Esophagus squamous epithelium (tissue), 5 donors: Measurements from ENCODE around the gene SHISA8. TPM values are rescaled to one million over a fixed set of nuclear protein-coding genes. Genes with fewer than 3 reads are reported as not detected.
"Not testable (repeated sequence)": the region's sequence is repeated elsewhere in the genome, so short reads cannot be mapped to it uniquely, and the experiment has no call there.

Experiments used
- DNase-seq: peaks from one replicate; lab custom pipeline; 2025; lab: John Stamatoyannopoulos, UW
- H3K27ac ChIP-seq, 4 donors: fragments of 200-600 bp; sonication (generic); one replicate each; pipeline ENCODE4 v1.5.1; 2016 to 2019; ENCODE audit warnings: mild to moderate bottlenecking in 1 of 4
- H3K27me3 ChIP-seq, 4 donors: fragments of 200-600 bp; sonication (generic); 1 replicate in 3 of 4; 2 replicates in 1 of 4; pipeline versions ENCODE4 v1.5.1 to v1.6.0; 2017 to 2021; ENCODE audit warnings: antibody characterized with exemption in 1 of 4
- H3K36me3 ChIP-seq, 3 donors: fragments of 200-600 bp; sonication (generic); one replicate each; pipeline ENCODE4 v1.5.1; 2016 to 2019
- H3K4me1 ChIP-seq, 3 donors: fragments of 200-600 bp; sonication (generic); one replicate each; pipeline ENCODE4 v1.5.1; 2017 to 2019
- H3K4me3 ChIP-seq, 4 donors: fragments of 200-600 bp; sonication (generic); 1 replicate in 3 of 4; 2 replicates in 1 of 4; pipeline ENCODE4 v1.5.1; 2016 to 2019; ENCODE audit warnings: mild to moderate bottlenecking in 2 of 4, moderate library complexity in 1 of 4
- H3K9me3 ChIP-seq, 3 donors: fragments of 200-600 bp; sonication (generic); one replicate each; pipeline ENCODE4 v1.5.1; 2016 to 2019
- CTCF ChIP-seq, 6 experiments: fragments of 450-650 bp in 4 of 6; fragments of 200-600 bp in 2 of 6; sonication (generic) in 2 of 6; IDR thresholded peaks; one replicate each; pipeline ENCODE4 v1.5.1; 2016 to 2019; ENCODE audit warnings: antibody characterized with exemption in 6 of 6, mild to moderate bottlenecking in 4 of 6, moderate library complexity in 4 of 6
- POLR2A ChIP-seq, 4 donors: fragments of 450-650 bp; IDR thresholded peaks; one replicate each; pipeline ENCODE4 v1.6.1; 2017; ENCODE audit warnings: antibody characterized with exemption in 4 of 4, mild to moderate bottlenecking in 4 of 4, moderate library complexity in 3 of 4
- WGBS, 2 donors: methylation state at CpG; one replicate each; pipeline ENCODE4 v1.1.5; 2018; 5-methylcytosine and 5-hydroxymethylcytosine counted together
- intact Hi-C: fragments of 100-400 bp; cut with DNase I; formaldehyde crosslinking; loops from one replicate; pipeline ENCODE4 v1.15.0; 2022
- total RNA-seq, 4 donors: library from RNA; depleted of rRNA; stranded (reverse); fragments of >200 nt; gene quantifications; one replicate each; pipeline ENCODE4 v1.1.0, GENCODE V29; 2016
- donor health status: DM: yes; HTN: yes; CAD: no.

Gene SHISA8
- total RNA-seq, 4 donors from 2014 or later = not detected

GRCh38 chr22:41875531-41876270 lies 39.2 kb downstream of the SHISA8 start:
- intact Hi-C loops = no loop called here
- H3K27me3 ChIP-seq = no peaks in the 10 kb centered on the region
- H3K36me3 ChIP-seq = peaks cover 49 to 100% (median 78%) of the 10 kb centered on the region in 3 donors
- no peaks in the 10 kb centered on the region for H3K4me1 ChIP-seq
- no peak for DNase-seq
- no peaks in the 10 kb centered on the region for H3K9me3 ChIP-seq
- 81 to 82% methylated on average over 9 of the region's 10 CpGs for WGBS, 2 donors
- no peak for TF ChIP-seq POLR2A (IDR thresholded peaks at IDR 0.05)
- TF ChIP-seq CTCF (IDR thresholded peaks at IDR 0.05) = no peak
- no peak overlapping the region for H3K4me3 ChIP-seq
- H3K27ac ChIP-seq = no peak overlapping the region

GRCh38 chr22:41874090-41874489 lies 40.8 kb downstream of the SHISA8 start:
- H3K9me3 ChIP-seq = no peaks in the 10 kb centered on the region
- no peak for DNase-seq
- H3K4me3 ChIP-seq = no peak overlapping the region
- H3K36me3 ChIP-seq = peaks cover 47 to 100% (median 77%) of the 10 kb centered on the region in 3 donors
- no peaks in the 10 kb centered on the region for H3K4me1 ChIP-seq
- no peak overlapping the region for H3K27ac ChIP-seq
- 93 to 95% methylated on average over 2 of the region's 2 CpGs for WGBS, 2 donors
- TF ChIP-seq CTCF (IDR thresholded peaks at IDR 0.05) (no peak), POLR2A (IDR thresholded peaks at IDR 0.05) (no peak)
- intact Hi-C loops = no loop called here
- H3K27me3 ChIP-seq = no peaks in the 10 kb centered on the region

- intact Hi-C loops = no loop called here
- TF ChIP-seq POLR2A (IDR thresholded peaks at IDR 0.05) (no peak), CTCF (IDR thresholded peaks at IDR 0.05) (no peak)
- peaks cover 50 to 100% (median 82%) of the 10 kb centered on the region in 3 donors for H3K36me3 ChIP-seq
- DNase-seq = no peak
- no peaks in the 10 kb centered on the region for H3K4me1 ChIP-seq
- no peaks in the 10 kb centered on the region for H3K27me3 ChIP-seq
- 60 to 77% methylated on average over 4 to 5 of the region's 5 CpGs for WGBS, 2 donors
- no peak overlapping the region for H3K4me3 ChIP-seq
- no peaks in the 10 kb centered on the region for H3K9me3 ChIP-seq
- H3K27ac ChIP-seq = no peak overlapping the region
These were observed 41.5 kb downstream of the SHISA8 start for GRCh38 chr22:41873391-41873790.

GRCh38 chr22:41870786-41871185 lies 44.1 kb downstream of the SHISA8 start:
- Histone ChIP-seq H3K27ac (no peak overlapping the region), H3K27me3 (no peaks in the 10 kb centered on the region), H3K4me3 (no peak overlapping the region), H3K36me3 (peaks cover 37 to 99% (median 74%) of the 10 kb centered on the region in 3 donors), H3K9me3 (no peaks in the 10 kb centered on the region), H3K4me1 (peaks cover 0 to under 1% (median 0%) of the 10 kb centered on the region in 3 donors)
- intact Hi-C loops = no loop called here
- DNase-seq = no peak
- no peak for TF ChIP-seq POLR2A (IDR thresholded peaks at IDR 0.05)
- no peak for TF ChIP-seq CTCF (IDR thresholded peaks at IDR 0.05)
- 71 to 78% methylated on average over 4 of the region's 4 CpGs for WGBS, 2 donors

- intact Hi-C loops = not testable (repeated sequence)
- peaks cover 30 to 94% (median 67%) of the 10 kb centered on the region in 3 donors for H3K36me3 ChIP-seq
- WGBS, 2 donors = no CpG with 5 or more reads among the region's 1 CpG
These were observed 44.8 kb downstream of the SHISA8 start for GRCh38 chr22:41870081-41870480.

More at GRCh38 chr22:41870081-41870480, 44.8 kb downstream of the SHISA8 start:
- DNase-seq, H3K9me3 ChIP-seq, H3K4me3 ChIP-seq, H3K27ac ChIP-seq, H3K4me1 ChIP-seq, H3K27me3 ChIP-seq: not testable (repeated sequence)
